Common myeloid progenitor, CD34-positive (primary cell): Measurements from ENCODE around the gene SCNN1B.
"Not testable (repeated sequence)": the region's sequence is repeated elsewhere in the genome, so short reads cannot be mapped to it uniquely, and the experiment has no call there.

Experiments used
- CTCF ChIA-PET: fragments of 350-600 bp; sonication (Branson Sonifier 250); formaldehyde crosslinking; loops from one replicate; lab custom pipeline; 2021; ENCODE audit warnings: antibody characterized with exemption; lab: Charles Lee
- POLR2A ChIA-PET: fragments of 350-600 bp; sonication (Branson Sonifier 250); formaldehyde crosslinking; loops from one replicate; lab custom pipeline; 2021; ENCODE audit warnings: antibody characterized with exemption; lab: Charles Lee
- DNase-seq, 3 donors: peaks; one replicate each; pipeline versions ENCODE4 v3.0.0 to v3.0.0-alpha.2; 2013
- H3K27ac ChIP-seq, 2 experiments: 1 replicate in 1 of 2; 2 replicates in 1 of 2; pipeline ENCODE4 v1.7.0; 2013; ENCODE audit warnings: inconsistent platforms in 2 of 2, low read length in 2 of 2, mild to moderate bottlenecking in 2 of 2, low read depth in 1 of 2, moderate library complexity in 1 of 2; ENCODE audit not compliant: severe bottlenecking in 2 of 2, insufficient read depth in 1 of 2, poor library complexity in 1 of 2
- H3K27me3 ChIP-seq, 5 experiments: replicated peaks in 2 of 5; 1 replicate in 3 of 5; 2 replicates in 2 of 5; pipeline versions ENCODE4 v1.6.1 to v1.7.0; 2013; ENCODE audit warnings: low read length in 4 of 5, mild to moderate bottlenecking in 2 of 5, moderate library complexity in 2 of 5, inconsistent platforms in 1 of 5; ENCODE audit not compliant: insufficient read depth in 5 of 5, control insufficient read depth in 4 of 5
- H3K36me3 ChIP-seq, 4 experiments: 1 replicate in 2 of 4; 2 replicates in 2 of 4; pipeline versions ENCODE4 v1.6.1 to v1.7.0; 2013; ENCODE audit warnings: low read length in 3 of 4, control low read depth in 1 of 4, mild to moderate bottlenecking in 1 of 4; ENCODE audit not compliant: control insufficient read depth in 4 of 4, insufficient read depth in 4 of 4
- H3K4me1 ChIP-seq, 4 experiments: 1 replicate in 3 of 4; 2 replicates in 1 of 4; pipeline versions ENCODE4 v1.6.1 to v1.7.1; 2013; ENCODE audit warnings: low read length in 3 of 4, mild to moderate bottlenecking in 3 of 4, control low read depth in 1 of 4, inconsistent platforms in 1 of 4, moderate library complexity in 1 of 4; ENCODE audit not compliant: control insufficient read depth in 4 of 4, insufficient read depth in 4 of 4; ENCODE audit errors: control extremely low read depth in 1 of 4
- H3K4me3 ChIP-seq, 7 experiments: 1 replicate in 4 of 7; 2 replicates in 3 of 7; pipeline versions ENCODE4 v1.5.1 to v1.7.0; 2013; ENCODE audit warnings: mild to moderate bottlenecking in 7 of 7, low read length in 6 of 7, moderate library complexity in 6 of 7, inconsistent platforms in 2 of 7, low read depth in 2 of 7, control low read depth in 1 of 7; ENCODE audit not compliant: insufficient read depth in 4 of 7, control insufficient read depth in 1 of 7; ENCODE audit errors: extremely low read depth in 1 of 7
- H3K9me3 ChIP-seq, 5 experiments: 1 replicate in 4 of 5; 2 replicates in 1 of 5; pipeline versions ENCODE4 v1.6.1 to v1.7.1; 2013; ENCODE audit warnings: low read length in 4 of 5, mild to moderate bottlenecking in 2 of 5, inconsistent platforms in 1 of 5, low read depth in 1 of 5, moderate library complexity in 1 of 5; ENCODE audit not compliant: control insufficient read depth in 4 of 5, insufficient read depth in 2 of 5; ENCODE audit errors: control extremely low read depth in 1 of 5
- WGBS: methylation state at CpG from one replicate; pipeline ENCODE4 v1.1.5; 2013; ENCODE audit not compliant: insufficient coverage; 5-methylcytosine and 5-hydroxymethylcytosine counted together

SCNN1B gene

DNA sequence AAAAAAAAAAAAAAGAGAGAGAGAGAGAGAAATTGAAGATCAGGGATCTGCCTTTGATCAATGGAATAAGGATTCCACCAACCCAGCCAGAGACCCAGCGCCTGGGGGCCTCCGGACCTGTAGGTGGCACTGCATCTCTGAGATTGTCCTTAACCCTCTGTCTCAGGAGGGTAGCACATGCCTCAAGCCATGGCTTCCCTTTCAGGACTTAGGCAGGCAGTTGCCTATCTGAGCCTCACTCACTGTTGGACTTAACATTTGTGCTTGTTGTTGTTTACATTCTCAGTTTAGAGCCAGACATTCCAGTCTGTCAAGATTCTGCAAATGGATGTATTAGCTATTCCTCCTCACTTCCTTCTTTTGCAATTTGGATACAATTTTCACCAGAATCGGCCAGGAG is 5.1 kb upstream of the SCNN1B start:
- 93% methylated on average over 2 of the region's 3 CpGs for WGBS

DNA sequence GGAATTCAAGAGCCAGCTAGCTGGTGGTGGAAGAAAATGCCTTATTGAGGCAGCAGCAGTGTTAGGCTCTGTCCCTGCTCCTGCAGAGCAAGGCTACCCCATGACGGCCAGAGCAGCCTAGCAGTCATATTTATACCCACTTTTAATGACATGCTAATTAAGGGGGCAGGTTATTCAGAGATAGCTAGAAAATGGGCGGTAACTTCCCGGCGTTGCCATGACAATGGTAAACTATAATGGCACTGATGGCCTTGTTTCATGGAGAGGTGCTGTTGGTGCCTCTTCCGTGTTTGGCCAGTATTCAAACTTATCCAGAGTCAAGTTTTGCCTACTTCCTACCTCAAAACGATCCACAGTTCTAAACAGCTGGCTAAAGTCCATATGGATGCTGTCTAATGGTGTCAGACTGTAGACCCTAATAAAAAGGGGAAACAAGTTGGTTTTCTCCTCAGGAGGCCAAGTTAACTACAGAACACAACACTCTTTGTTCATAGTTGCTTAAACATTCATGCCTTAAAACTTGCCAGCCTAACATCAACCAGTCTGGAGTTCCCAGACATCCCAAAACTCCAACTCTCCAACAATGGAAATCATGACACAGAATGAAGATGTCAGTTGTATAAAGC is 3.7 kb upstream of the SCNN1B start:
- no peaks in the 10 kb centered on the region for H3K36me3 ChIP-seq
- peaks cover 0 to 63% (median 17%) of the 10 kb centered on the region in 5 experiments for H3K27me3 ChIP-seq
- no peak for DNase-seq
- CTCF ChIA-PET = no interaction called here
- POLR2A ChIA-PET = no interaction called here
- H3K4me3 ChIP-seq = no peak overlapping the region
- peaks cover 0 to 2% (median 0%) of the 10 kb centered on the region in 4 experiments for H3K4me1 ChIP-seq
- no peak overlapping the region for H3K27ac ChIP-seq
- WGBS = 94% methylated on average over 6 of the region's 6 CpGs
- peaks cover 0 to 3% (median 0%) of the 10 kb centered on the region in 5 experiments for H3K9me3 ChIP-seq

More for the DNA sequence above, 5.1 kb upstream of the SCNN1B start:
- ChIA-PET CTCF (no interaction called here), POLR2A (no interaction called here)
- Histone ChIP-seq H3K27me3 (peaks cover 0 to 51% (median 10%) of the 10 kb centered on the region in 5 experiments), H3K27ac (no peak overlapping the region), H3K9me3 (peaks cover 0 to 3% (median 0%) of the 10 kb centered on the region in 5 experiments), H3K36me3 (no peaks in the 10 kb centered on the region), H3K4me3 (no peak overlapping the region), H3K4me1 (no peaks in the 10 kb centered on the region)
- DNase-seq = no peak

DNA sequence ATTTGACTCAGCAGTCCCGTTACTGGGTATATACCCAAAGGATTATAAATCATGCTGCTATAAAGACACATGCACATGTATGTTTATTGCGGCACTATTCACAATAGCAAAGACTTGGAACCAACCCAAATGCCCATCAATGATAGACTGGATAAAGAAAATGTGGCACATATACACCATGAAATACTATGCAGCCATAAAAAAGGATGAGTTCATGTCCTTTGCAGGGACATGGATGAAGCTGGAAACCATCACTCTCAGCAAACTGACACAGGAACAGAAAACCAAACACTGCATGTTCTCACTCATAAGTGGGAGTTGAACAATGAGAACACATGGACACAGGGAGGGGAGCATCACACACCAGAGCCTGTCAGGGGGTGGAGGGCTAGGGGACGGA is 2.3 kb upstream of the SCNN1B start:
- H3K27ac ChIP-seq, POLR2A ChIA-PET, H3K36me3 ChIP-seq, H3K9me3 ChIP-seq, DNase-seq, H3K4me3 ChIP-seq, H3K4me1 ChIP-seq: not testable (repeated sequence)
- H3K27me3 ChIP-seq = peaks cover 0 to 75% (median 24%) of the 10 kb centered on the region in 5 experiments
- CTCF ChIA-PET = interaction anchor here (0.6 kb wide), 2 partner anchors 127 to 145 kb away, joined by 3 read pairs; no protein-coding TSS in a partner anchor
- WGBS = no CpG with 5 or more reads among the region's 3 CpGs

DNA sequence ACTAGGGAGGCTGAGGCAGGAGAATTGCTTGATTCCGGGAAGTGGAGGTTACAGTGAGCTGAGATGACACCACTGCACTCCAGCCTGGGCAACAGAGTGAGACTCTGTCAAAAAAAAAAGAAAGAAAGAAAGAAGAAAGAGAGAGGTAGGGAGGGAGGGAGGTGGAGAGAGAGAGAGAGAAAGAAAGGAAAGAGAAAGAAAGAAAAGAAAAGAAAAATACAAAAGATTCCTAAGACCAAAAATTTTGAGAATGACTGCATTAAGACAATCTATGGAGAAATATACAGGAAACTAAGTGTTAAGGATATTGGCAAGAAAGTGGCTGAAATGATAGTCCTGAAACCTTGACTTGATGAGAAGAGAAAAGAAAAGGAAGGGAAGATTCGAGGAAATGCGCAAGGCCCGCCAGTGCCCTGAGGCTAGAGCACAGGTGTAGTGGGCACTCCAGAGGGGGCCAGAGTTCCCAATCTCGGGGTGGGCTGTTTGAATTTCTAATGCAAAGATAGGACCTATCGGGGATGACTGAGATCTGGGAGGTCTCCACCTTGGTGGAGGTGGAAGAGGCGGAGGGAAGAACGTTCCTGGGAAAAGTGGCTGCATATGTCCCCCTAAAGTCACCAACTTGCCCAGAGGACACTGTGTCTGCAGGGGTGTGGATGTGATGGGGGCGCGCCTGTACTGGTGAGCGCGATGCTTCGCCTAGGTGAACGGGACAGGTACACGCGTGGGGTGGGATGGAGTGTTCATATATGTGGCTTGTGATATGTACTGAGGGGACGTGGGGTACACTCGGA is 654 bp upstream of the SCNN1B start:
- POLR2A ChIA-PET = no interaction called here
- no peak for DNase-seq
- CTCF ChIA-PET = no interaction called here
- H3K4me1 ChIP-seq = peaks cover 0 to 2% (median 0%) of the 10 kb centered on the region in 4 experiments
- no peaks in the 10 kb centered on the region for H3K36me3 ChIP-seq
- H3K9me3 ChIP-seq = peaks cover 0 to 3% (median 0%) of the 10 kb centered on the region in 5 experiments
- peaks cover 0 to 67% (median 24%) of the 10 kb centered on the region in 5 experiments for H3K27me3 ChIP-seq
- 17% methylated on average over 14 of the region's 18 CpGs for WGBS
- H3K4me3 ChIP-seq = no peak overlapping the region
- H3K27ac ChIP-seq = no peak overlapping the region

DNA sequence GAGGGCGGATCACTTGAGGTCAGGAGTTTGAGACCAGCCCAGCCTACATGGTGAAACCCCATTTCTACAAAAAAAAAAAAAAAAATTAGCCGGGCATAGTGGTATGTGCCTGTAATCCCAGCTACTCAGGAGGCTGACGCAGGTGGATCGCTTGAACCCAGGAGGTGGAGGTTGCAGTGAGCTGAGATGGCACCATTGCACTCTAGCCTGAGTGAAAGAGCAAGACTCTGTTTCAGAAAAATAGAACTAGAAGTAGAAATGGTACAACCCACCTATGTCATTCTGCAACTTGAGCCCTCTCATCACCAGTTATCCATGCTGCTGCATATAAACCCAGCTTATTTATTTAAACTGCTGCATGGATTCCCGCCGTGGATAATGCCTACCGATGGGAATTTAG is 1.6 kb downstream of the SCNN1B start:
- Histone ChIP-seq H3K4me1 (peaks cover 0 to 2% (median 0%) of the 10 kb centered on the region in 4 experiments), H3K36me3 (no peaks in the 10 kb centered on the region), H3K4me3 (no peak overlapping the region), H3K27ac (no peak overlapping the region), H3K9me3 (no peaks in the 10 kb centered on the region), H3K27me3 (peaks cover 0 to 54% (median 24%) of the 10 kb centered on the region in 5 experiments)
- 90% methylated on average over 2 of the region's 7 CpGs for WGBS
- CTCF ChIA-PET = no interaction called here
- POLR2A ChIA-PET = no interaction called here
- no peak for DNase-seq

DNA sequence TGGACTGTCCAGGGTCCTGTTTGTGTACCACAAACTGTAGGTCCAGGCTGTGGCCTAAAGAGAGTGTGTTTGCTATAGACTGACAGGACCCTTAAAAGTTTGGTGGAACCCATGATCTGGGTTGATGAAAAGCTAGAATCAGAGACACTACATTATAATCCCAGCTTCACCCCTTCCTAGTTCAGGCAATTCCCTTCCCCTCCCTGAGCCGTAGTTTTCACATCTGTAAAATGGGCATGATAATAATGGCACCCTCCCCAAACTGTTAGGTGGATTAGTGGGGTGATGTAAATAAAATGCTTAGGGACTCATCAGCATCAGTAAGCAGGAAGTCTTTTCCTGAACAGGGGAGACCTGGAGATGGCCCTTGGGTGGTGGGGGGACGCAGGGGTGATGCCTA is 2.5 kb downstream of the SCNN1B start:
- WGBS = no CpG with 5 or more reads among the region's 2 CpGs
- Histone ChIP-seq H3K9me3 (no peaks in the 10 kb centered on the region), H3K4me1 (peaks cover 0 to 2% (median 0%) of the 10 kb centered on the region in 4 experiments), H3K36me3 (no peaks in the 10 kb centered on the region), H3K27ac (no peak overlapping the region), H3K27me3 (peaks cover 0 to 54% (median 24%) of the 10 kb centered on the region in 5 experiments), H3K4me3 (no peak overlapping the region)
- DNase-seq = no peak
- ChIA-PET POLR2A (no interaction called here), CTCF (no interaction called here)
